HG03565 (cell line): ENCODE data around the gene IRF2BPL.

Source experiments
- ATAC-seq: cut with Tn5 transposase; IDR thresholded peaks from one replicate; pipeline ENCODE4 v1.9.1; 2021; ENCODE audit warnings: mild to moderate bottlenecking, moderate library complexity; ENCODE audit not compliant: unreplicated experiment

IRF2BPL gene

DNA sequence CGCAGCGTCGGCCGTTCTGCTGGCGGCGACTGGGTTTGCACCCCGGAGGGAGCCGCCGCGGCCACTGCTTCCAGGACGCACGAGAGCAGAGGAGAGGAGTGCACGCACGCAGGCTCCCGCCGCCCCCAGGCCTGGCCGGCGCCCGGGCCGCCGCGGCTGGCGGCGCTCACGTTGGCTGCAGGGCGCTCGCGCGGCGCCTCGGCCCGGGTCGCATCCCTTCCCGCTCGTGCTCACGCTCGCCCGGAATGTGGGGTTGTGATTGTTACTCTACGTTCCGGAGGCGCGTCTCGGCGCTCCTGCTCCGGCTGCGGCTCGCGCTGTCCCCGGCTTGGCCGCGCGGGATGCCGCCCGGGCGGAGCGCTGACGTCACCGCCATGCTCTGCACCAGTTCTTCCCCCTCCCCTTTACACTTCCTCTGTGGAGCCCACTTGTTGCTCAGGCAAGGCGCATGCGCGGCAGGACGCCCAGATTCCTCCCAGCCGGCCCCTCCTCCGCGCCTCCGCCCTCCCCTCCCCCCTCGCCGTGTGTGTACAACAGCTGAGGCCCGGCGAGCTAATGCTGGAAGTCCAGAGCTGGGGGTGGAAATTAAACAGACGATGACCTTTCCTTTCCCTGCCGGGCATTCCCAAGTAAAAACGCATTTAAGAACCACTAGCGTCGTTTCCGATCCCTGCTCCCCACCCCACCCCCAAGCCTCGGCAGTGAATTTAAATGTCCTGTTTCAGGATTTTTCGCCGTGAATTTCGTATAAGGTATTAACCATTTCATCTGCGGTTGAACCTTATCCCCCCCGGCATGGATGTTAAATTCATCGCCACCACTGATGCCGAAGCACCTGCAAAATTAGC lies at the start of gene IRF2BPL:
Gene IRF2BPL, minus strand, starts transcription at position 325 of the 848 bp plus-strand sequence. CDS start 916 bp downstream, outside the sequence.
- peak; percentile 74 for ATAC-seq

GRCh38 chr14:77077040-77077439 lies 48.5 kb upstream of the IRF2BPL start:
- no peak for ATAC-seq

- no peak for ATAC-seq
These were observed 47.7 kb upstream of the IRF2BPL start for GRCh38 chr14:77076113-77076631.

GRCh38 chr14:77074969-77075368 lies 46.5 kb upstream of the IRF2BPL start:
- ATAC-seq = no peak

- no peak for ATAC-seq
These were observed 43.5 kb upstream of the IRF2BPL start for GRCh38 chr14:77071938-77072388.

- no peak for ATAC-seq
These were observed 41.0 kb upstream of the IRF2BPL start for GRCh38 chr14:77069551-77069950.

DNA sequence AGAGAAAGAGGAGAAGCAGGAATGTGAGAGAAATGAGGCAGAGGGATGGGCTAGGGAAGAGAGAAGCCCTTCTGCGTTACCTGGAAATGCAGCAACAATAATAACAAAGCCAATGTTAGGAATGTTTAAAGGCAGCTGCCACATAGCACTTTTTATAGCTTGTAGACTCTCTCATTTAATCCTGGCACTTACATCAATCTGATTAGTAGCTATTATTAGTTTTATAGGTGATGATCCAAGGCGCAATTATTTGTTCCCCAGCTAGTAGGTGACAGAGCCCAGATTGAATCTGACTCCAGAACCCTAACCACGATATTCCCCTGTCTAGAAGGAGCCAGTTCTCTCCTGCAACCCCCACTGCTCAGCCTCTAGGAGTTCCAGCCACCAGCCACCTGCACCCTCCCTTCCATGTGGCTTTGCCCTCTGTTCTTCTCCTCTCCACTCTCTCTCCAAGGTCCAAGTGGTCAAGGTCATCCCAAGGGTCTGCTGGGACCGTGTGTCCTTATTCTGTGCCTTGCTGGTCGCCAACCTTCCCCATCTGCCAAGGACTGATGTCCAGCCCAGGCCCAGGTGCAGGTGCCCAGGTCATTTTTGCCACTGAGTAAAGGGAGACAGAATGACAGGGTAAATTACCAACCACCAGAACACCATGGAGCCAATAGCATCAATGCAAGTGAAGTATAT lies 40.2 kb upstream of the IRF2BPL start:
- no peak for ATAC-seq

DNA sequence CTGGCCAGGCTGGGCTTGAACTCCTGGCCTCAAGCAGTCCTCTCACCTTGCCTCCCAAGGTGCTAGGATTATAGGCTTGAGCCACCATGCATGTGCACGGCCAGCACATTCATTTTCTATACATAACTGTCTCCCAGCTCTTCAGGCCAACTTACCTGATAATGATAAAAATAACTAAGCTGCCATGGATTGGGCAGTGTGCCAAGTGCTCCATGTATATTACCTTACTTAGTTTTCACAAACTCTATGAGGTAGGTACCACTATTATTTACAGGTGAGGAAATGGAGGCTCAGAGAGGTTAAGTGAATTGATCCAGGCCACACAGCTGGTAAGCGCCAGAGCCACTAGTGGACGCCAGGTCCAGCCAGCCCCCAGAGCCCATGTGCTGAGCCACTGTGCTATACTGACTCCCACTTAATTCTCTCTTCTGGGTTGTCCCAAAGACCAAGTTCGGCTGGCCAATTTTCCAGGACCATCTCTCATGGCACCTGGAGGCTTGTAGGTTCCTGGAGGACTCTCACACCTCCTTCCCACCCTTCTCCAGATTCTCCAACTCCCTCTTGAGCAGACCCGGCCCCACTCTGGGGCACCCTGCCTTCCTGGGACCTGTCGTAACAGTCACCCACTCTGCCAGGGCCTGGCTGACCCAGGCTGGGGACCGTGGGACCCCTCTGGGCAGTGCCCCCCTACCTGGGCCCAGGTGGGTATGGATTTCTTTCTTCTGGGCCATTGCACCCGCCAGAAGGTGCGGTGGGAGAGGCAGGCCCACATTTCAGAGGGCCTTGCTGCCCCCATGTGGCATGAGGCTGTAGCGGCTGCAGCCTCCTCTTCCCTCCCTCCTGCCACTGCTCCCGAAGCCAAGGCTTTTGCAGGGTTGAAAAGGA lies 39.4 kb upstream of the IRF2BPL start:
- ATAC-seq = no peak

DNA sequence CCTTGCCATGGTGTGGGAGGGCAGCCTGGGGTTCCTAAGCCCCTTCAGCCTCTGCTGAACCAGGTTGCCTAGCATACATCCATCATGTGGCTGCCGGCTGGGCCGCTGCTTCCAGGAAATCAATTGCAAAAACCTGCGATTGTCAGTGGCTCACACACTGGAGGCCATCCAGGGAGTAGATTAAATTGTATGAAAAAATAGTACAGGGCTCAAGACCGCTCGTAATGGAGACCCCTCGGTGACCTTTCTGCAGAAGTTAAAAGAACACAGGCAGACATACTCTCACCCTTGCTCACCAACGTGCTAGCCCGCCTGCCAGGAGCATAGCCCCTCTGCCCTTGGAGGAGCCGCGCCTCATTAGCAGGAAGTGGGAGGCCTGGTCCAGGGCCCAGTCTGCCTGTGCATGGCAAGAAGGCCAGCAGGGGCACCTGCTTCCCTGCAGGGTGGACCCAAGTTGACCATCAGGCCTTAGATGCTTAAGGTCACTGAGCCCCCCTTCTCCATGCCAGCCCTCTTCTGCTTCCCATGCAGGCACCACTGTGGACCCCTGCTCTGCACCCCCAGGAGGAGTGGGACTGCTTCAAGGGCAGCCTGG lies 38.2 kb upstream of the IRF2BPL start:
- ATAC-seq = no peak

DNA sequence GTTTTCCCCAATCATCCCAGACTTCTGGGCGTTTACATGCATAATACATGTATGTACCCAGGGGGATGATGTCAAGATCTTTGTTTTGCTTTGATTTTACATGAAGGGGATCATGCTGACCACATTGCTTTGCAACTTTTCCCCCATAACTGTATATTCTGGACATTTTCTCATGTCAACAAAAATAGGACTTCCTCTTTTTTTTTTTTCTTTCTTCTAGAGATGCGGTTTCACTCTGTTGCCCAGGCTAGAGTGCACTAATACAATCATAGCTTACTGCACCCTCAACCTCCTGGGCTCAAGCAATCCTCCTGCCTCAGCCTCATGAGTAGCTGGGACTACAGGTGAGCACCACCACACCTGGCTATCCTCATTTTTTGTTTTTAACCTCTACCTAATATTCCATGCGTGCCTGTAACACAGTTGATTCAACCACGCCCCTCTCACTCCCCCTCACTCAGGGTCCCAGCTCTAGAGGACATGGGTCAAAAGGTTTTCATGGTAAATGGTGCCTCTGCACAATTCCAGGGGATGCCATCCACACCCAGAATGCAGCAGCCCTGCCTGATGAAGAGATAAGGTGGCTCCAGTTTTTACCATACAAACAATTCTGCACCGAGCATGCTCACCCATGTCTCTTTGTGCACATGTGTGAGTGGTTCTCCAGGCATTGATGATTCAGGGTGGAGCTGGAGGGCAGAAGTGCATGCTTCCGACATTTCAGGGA lies 37.5 kb upstream of the IRF2BPL start:
- ATAC-seq = no peak

- no peak for ATAC-seq
These were observed 36.1 kb upstream of the IRF2BPL start for GRCh38 chr14:77064521-77065178.

DNA sequence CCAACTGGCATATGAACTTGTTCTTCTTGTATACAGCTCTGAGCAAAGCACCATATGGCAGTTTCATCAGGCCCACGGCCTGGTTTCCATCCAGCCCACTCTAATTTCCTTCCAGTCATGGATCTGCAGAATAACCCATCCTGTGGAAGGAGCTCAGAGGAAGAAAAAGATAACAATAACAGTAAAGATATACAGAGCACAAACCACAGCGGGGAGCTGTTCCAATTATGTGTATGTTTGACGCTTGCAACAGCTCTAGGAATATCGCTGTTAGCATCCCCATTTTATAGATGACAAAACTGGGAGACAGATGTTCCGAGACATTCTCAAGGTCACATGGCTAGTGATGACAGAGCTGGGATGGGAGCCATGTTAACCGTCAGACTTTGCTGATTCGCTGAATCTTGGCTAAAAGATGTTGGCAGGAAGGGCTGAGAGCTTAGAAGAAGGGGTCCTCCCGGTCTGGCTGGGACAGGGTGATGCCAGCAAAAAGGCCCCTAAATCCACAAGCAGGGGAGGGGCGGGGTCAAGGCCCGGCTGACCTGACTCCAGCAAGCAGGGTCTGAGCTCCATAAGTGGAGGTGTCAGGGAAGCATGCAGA lies 35.2 kb upstream of the IRF2BPL start:
- no peak for ATAC-seq

- ATAC-seq = no peak
These were observed 33.8 kb upstream of the IRF2BPL start for GRCh38 chr14:77062261-77062660.

GRCh38 chr14:77061630-77062257 lies 33.2 kb upstream of the IRF2BPL start:
- no peak for ATAC-seq

DNA sequence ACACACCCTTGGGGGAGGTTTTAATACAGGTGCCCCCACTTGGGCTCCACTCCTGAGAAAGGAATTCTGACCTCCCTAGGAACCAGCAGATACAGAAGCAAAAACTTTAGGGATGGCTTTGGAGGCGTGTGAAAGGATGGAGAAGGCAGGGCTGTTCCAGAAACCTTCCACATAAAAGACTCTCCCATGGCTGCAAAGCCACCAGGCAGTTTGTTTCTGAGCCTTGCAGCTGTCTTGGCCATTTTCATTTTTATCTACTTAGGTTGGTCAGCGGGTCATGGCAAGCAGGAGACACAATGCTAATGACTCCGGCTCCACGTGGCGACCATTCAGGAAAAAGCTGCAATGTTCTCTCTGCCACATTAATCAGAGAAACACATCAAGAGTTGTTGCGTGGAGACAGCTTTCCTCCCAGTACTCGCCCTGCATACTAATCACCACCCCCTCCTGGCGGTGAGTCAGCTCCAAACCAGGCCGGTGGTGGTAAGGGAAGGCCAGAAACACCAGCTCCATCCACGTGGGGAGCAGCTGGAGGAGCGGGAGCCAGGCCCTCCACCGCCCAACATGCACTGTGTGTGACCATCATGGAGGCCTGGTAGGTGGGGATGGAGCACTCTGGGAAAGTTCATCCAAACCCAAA lies 30.9 kb upstream of the IRF2BPL start:
- no peak for ATAC-seq

DNA sequence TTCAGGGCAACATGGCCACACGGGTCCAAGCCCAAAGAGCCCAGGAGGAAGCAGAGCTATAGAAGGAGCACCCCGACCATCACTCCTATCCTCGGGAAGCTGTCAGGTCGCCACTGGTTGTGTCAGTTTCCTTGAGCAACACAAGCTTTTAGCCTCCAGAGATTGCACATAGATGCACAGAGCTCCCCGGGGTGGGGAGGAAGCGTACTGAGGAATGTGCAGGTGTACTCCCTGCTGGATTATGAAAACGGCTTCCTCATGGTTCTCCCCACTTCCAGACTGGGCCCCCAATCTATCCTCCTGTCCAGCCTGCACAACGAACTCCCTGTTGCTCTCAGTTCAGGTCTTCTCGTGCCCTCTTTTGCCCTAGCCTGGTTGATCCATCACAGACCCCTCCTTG lies 30.3 kb upstream of the IRF2BPL start:
- ATAC-seq = no peak

- ATAC-seq = no peak
These were observed 29.6 kb upstream of the IRF2BPL start for GRCh38 chr14:77058117-77058516.

- no peak for ATAC-seq
These were observed 27.5 kb upstream of the IRF2BPL start for GRCh38 chr14:77055981-77056380.
